CD4-positive, alpha-beta T cell treated with Interleukin-12 subunit alpha and Interleukin-12 subunit beta, for 1 hour (primary cell): ENCODE data around the gene RNF214.
"Not testable (repeated sequence)": the region's sequence is repeated elsewhere in the genome, so short reads cannot be mapped to it uniquely, and the experiment has no call there.

ENCODE experiments used
- DNase-seq: peaks from one replicate; pipeline ENCODE4 v3.0.0-alpha.2; 2020

RNF214 gene

GRCh38 chr11:117318738-117319137 is 86.3 kb downstream of the RNF214 start:
- DNase-seq = no peak

- DNase-seq = no peak
Observed at GRCh38 chr11:117319214-117319840, 86.9 kb downstream of the RNF214 start.

DNA sequence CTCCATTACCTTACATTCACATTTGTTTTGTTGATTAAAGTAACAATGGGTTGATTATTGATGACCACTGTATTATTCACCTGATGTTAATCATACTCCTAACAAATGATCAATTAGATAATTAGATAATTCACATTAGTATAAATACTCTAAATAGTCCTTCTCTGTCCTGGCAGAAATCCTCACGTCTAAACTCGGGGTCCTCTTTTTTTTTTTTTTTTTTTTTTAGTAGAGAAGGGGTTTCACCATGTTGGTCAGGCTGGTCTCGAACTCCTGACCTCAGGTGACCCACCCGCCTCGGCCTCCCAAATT is 94.7 kb downstream of the RNF214 start:
- DNase-seq = not testable (repeated sequence)

GRCh38 chr11:117327567-117328374 is 95.3 kb downstream of the RNF214 start, which contains the start of gene CEP164:
Gene CEP164 (plus strand): TSS chr11:117327854. CDS start chr11:117338587, 10,733 bp downstream.
- DNase-seq = peak; percentile 95

- DNase-seq = peak; percentile 22
Observed at GRCh38 chr11:117328375-117329010, 96.0 kb downstream of the RNF214 start.

DNA sequence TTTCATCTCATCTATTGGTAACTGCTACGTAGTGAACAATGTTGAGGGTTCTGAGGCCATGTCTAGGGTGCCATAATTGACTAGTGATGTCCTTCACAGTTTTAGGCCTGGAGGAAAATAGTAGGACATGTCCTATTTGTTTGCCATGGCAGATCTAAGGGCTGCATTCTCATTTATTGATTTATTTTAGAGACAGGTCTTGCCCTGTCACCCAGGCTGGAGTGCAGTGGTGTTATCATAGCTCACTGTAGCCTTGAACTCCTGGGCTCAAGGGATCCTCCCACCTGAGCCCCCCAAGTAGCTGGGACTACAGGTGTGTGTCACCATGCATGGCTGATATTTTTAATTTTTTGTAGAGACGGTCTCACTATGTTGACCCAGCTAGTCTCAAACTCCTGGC is 100.4 kb downstream of the RNF214 start:
- no peak for DNase-seq

DNA sequence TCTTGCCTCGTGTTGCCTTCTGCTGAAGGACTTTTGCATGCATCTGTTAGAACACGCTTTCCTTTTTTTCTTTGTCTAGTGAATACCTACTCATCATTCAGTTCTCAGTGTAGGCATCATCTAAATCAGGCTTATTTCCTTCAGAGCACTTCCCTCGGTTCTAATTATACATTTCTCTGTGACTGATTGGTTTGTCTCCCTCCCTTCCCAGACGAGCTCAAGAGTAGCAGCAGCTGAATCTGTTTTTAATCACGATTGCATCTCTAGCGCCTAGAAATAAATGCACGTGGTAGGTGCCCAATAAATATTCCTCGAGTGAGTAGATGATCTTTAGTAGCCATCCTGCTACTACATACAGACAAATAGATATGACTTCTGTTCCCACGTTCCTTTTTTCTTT is 101.4 kb downstream of the RNF214 start:
- no peak for DNase-seq

DNA sequence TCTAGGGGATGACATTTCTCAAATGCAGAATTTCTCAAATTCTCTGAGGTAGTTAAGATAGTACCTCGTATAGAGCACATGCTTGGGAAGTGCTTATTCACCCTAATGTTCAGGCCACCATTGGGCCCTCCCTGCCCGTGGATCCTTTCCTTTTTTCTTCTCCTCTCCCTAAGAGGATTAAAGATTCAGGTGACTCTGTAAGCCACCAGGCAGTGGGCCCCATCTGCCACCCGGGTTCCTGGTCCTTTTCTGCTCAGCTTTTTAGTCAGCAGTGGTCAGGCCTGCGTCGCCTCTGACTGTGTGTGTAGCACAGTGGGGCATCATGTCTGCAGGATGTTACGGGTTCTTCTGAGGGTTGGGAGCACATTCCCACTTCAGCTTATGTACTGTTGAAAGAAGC is 102.4 kb downstream of the RNF214 start:
- no peak for DNase-seq

- DNase-seq = no peak
Observed at GRCh38 chr11:117335399-117335798, 102.9 kb downstream of the RNF214 start.
